Fibroblast of lung (primary cell): ENCODE results near the gene EIF2D. TPM values are rescaled to one million over a fixed set of nuclear protein-coding genes. Genes with fewer than 3 reads are reported as not detected.

Source experiments
- DNase-seq, 2 donors: peaks; one replicate each; pipeline versions ENCODE4 v3.0.0 to v3.0.0-alpha.2; 2010; ENCODE audit warnings: low read depth in 2 of 2
- H2AFZ ChIP-seq: 2 replicates; pipeline ENCODE4 v1.5.1; 2012; ENCODE audit warnings: low read length, control low read depth, inconsistent platforms
- H3K27ac ChIP-seq: 2 replicates; pipeline ENCODE4 v1.5.1; 2011; ENCODE audit warnings: low read length, control low read depth; ENCODE audit not compliant: insufficient read depth
- H3K27me3 ChIP-seq: 2 replicates; pipeline ENCODE4 v1.5.1; 2011; ENCODE audit warnings: mild to moderate bottlenecking, low read length; ENCODE audit not compliant: control insufficient read depth, insufficient read depth
- H3K36me3 ChIP-seq: 2 replicates; pipeline ENCODE4 v1.5.1; 2011; ENCODE audit warnings: low read length; ENCODE audit not compliant: control insufficient read depth, insufficient read depth
- H3K4me1 ChIP-seq: 2 replicates; pipeline ENCODE4 v1.5.1; 2011; ENCODE audit warnings: low read length; ENCODE audit not compliant: control insufficient read depth, insufficient read depth; ENCODE audit errors: extremely low read depth
- H3K4me2 ChIP-seq: 2 replicates; pipeline ENCODE4 v1.5.1; 2011; ENCODE audit warnings: low read length, control low read depth; ENCODE audit not compliant: insufficient read depth; ENCODE audit errors: extremely low read depth
- H3K4me3 ChIP-seq, 4 experiments: fragments of 200-600 bp in 1 of 4; sonication (generic) in 1 of 4; replicated peaks in 1 of 4; 2 replicates each; pipeline ENCODE4 v1.5.1; 2011 to 2016; ENCODE audit warnings: low read length in 4 of 4, low read depth in 3 of 4, mild to moderate bottlenecking in 3 of 4, control low read depth in 2 of 4, inconsistent platforms in 1 of 4, mixed read lengths in 1 of 4; ENCODE audit not compliant: insufficient read depth in 1 of 4; ENCODE audit errors: control extremely low read depth in 1 of 4
- H3K79me2 ChIP-seq: 2 replicates; pipeline ENCODE4 v1.5.1; 2012; ENCODE audit warnings: mild to moderate bottlenecking, low read length, inconsistent platforms; ENCODE audit not compliant: control insufficient read depth, insufficient read depth
- H3K9ac ChIP-seq: 2 replicates; pipeline ENCODE4 v1.5.1; 2011; ENCODE audit warnings: mild to moderate bottlenecking, low read length, control low read depth; ENCODE audit not compliant: insufficient read depth
- H3K9me3 ChIP-seq: 2 replicates; pipeline ENCODE4 v1.5.1; 2012; ENCODE audit warnings: low read depth, low read length; ENCODE audit not compliant: control insufficient read depth, insufficient read depth
- H4K20me1 ChIP-seq: 2 replicates; pipeline ENCODE4 v1.5.1; 2011; ENCODE audit warnings: low read length; ENCODE audit not compliant: control insufficient read depth, insufficient read depth; ENCODE audit errors: extremely low read depth
- CTCF ChIP-seq, 2 donors: IDR thresholded peaks in 1 of 2; conservative IDR thresholded peaks in 1 of 2; 1 replicate in 1 of 2; 2 replicates in 1 of 2; pipeline ENCODE4 v1.5.1; 2011 to 2012; ENCODE audit warnings: low read length in 2 of 2, control low read depth in 1 of 2, inconsistent platforms in 1 of 2, low read depth in 1 of 2, mild to moderate bottlenecking in 1 of 2
- EZH2 ChIP-seq: IDR thresholded peaks from 2 replicates; pipeline ENCODE4 v1.5.1; 2012; ENCODE audit warnings: low read length, control low read depth, mild to moderate bottlenecking; ENCODE audit errors: missing control alignments
- polyA plus RNA-seq, 2 donors: library from polyadenylated mRNA; depleted of rRNA in 1 of 2; stranded (reverse) in 1 of 2; unstranded in 1 of 2; fragments of >200 nt; gene quantifications; 2 replicates each; pipeline ENCODE4 v1.2.1, GENCODE V29; 2011 to 2012; ENCODE audit warnings: missing spikeins in 1 of 2
- total RNA-seq: library from RNA; depleted of rRNA; stranded (reverse); fragments of >200 nt; gene quantifications from 2 replicates; pipeline ENCODE4 v1.2.1, GENCODE V29; 2014

Gene EIF2D
- total and polyA plus RNA-seq, 2 donors (not counting 1 experiment from before 2014, with no cell fraction given): 53.0 to 59.8 TPM

DNA sequence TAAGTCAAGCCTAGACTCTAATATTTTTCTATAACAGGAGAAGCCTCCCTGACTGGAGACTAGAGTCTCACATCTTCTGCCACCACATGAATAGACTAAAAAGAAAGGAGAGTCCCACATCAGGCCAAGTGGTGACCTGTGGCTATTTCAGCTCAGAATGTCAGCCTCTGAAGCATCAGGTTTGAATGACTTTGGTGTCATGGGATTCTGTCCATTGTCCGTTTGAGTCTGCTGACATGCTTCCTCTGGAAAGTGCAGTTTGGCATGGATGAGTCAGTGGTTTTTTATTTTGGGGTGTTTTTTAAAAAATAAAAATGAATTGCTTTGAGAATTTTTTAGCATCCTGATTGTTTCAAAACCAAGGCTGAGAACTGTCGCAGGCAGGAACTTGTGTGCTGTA lies 42.6 kb upstream of the EIF2D start:
- no peak for DNase-seq
- TF ChIP-seq CTCF (conservative IDR thresholded peaks at IDR 0.05 in 1 of 2, IDR thresholded peaks at IDR 0.05 in 1 of 2; ENCODE audit: low read depth in 1 of 2, low read length in 2 of 2): no peak
- TF ChIP-seq EZH2: no peak
- H3K4me3 ChIP-seq: no peak overlapping the region

GRCh38 chr1:206653715-206654459 lies 41.6 kb upstream of the EIF2D start:
- H3K4me3 ChIP-seq: no peak overlapping the region
- no peak for TF ChIP-seq CTCF (conservative IDR thresholded peaks at IDR 0.05 in 1 of 2, IDR thresholded peaks at IDR 0.05 in 1 of 2; ENCODE audit: low read depth in 1 of 2, low read length in 2 of 2)
- TF ChIP-seq EZH2: no peak
- no peak for DNase-seq

More for the DNA sequence above, 42.6 kb upstream of the EIF2D start:
- Histone ChIP-seq H3K9me3 (no peaks in the 10 kb centered on the region), H3K27ac (no peak overlapping the region), H2AFZ (no peak overlapping the region), H3K9ac (no peak overlapping the region), H3K4me2 (no peak overlapping the region), H3K27me3 (no peaks in the 10 kb centered on the region), H3K4me1 (no peaks in the 10 kb centered on the region), H3K79me2 (no peaks in the 10 kb centered on the region), H4K20me1 (no peaks in the 10 kb centered on the region), H3K36me3 (peaks cover 2% of the 10 kb centered on the region)

DNA sequence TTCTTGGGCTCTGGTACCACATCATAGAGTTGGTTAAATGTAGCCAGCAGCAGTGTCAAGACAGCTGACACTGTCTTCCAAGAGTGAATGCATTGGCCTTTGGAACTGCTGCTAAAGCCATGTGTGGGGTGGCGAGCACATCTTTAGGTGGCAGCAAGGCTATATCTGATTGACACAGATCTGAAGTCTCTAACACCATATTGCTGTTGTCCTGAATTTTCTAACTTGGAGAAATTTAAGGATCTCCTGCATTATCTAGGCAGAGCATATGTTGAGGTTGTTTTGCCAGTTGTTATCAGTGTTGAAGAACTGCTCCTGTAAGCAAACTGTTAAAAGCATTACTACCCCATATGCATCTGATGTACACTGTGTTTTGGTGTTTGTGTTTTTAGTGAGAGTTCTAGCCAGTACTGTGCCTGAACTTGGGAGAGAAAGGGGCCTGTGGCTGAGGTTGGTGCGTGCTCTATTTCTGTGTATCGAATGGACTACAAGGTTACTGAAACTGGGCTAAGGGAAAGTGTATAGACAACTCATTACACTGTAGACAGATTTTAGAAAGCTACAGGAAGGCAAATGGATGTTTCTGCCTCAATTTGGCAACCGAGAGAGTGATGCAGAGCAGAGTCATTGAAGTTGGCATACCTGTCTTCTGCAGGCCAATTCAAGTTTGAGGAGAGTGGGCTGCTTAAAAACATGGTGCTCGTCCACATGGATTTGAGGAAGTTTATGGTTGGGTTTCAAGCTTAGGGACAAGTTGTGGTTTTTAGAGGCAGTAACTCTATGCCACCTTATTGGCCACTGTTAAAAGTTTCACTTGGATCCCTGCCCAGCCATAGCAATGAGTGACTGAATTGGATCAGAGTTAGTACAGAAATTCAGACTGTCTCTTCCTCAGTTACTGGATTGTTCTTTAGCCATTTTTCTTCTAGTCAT lies 40.0 kb upstream of the EIF2D start:
- TF ChIP-seq EZH2 (no peak), CTCF (conservative IDR thresholded peaks at IDR 0.05 in 1 of 2, IDR thresholded peaks at IDR 0.05 in 1 of 2; ENCODE audit: low read depth in 1 of 2, low read length in 2 of 2) (no peak)
- H4K20me1 ChIP-seq: no peaks in the 10 kb centered on the region
- peaks cover 8% of the 10 kb centered on the region for H3K36me3 ChIP-seq
- no peak overlapping the region for H2AFZ ChIP-seq
- H3K4me3 ChIP-seq: no peak overlapping the region
- H3K9me3 ChIP-seq: no peaks in the 10 kb centered on the region
- no peaks in the 10 kb centered on the region for H3K4me1 ChIP-seq
- H3K79me2 ChIP-seq: no peaks in the 10 kb centered on the region
- H3K9ac ChIP-seq: no peak overlapping the region
- H3K27ac ChIP-seq: no peak overlapping the region
- no peaks in the 10 kb centered on the region for H3K27me3 ChIP-seq
- no peak overlapping the region for H3K4me2 ChIP-seq
- DNase-seq: no peak

More at GRCh38 chr1:206653715-206654459, 41.6 kb upstream of the EIF2D start:
- H3K9me3 ChIP-seq: no peaks in the 10 kb centered on the region
- no peak overlapping the region for H3K27ac ChIP-seq
- H3K36me3 ChIP-seq: peaks cover 2% of the 10 kb centered on the region
- no peaks in the 10 kb centered on the region for H3K4me1 ChIP-seq
- H3K9ac ChIP-seq: no peak overlapping the region
- H3K27me3 ChIP-seq: no peaks in the 10 kb centered on the region
- H2AFZ ChIP-seq: no peak overlapping the region
- no peaks in the 10 kb centered on the region for H4K20me1 ChIP-seq
- no peaks in the 10 kb centered on the region for H3K79me2 ChIP-seq
- no peak overlapping the region for H3K4me2 ChIP-seq
